ENCODE results near the gene YTHDF1. TPM values are rescaled to one million over a fixed set of nuclear protein-coding genes. Genes with fewer than 3 reads are reported as not detected.

The YTHDF1 gene
- total and polyA plus RNA-seq, 2 experiments from 2014 or later, result 35.9 to 57.4 TPM

- H3K4me2 ChIP-seq, result no peak overlapping the region
- H3K9me2 ChIP-seq (replicated peaks; ENCODE audit: insufficient read depth), result no peaks in the 10 kb centered on the region
- H3K79me2 ChIP-seq, result no peaks in the 10 kb centered on the region
- H2AFZ ChIP-seq, result no peak overlapping the region
- H4K20me1 ChIP-seq (ENCODE audit: insufficient read depth, poor library complexity, severe bottlenecking), result no peaks in the 10 kb centered on the region
- H3K27ac ChIP-seq, result no peak overlapping the region
- peaks cover 8% of the 10 kb centered on the region for H3K4me1 ChIP-seq (ENCODE audit: insufficient read depth)
- 42% methylated on average over 16 of the region's 16 CpGs for WGBS (ENCODE audit: low lambda C conversion rate, missing lambda C conversion rate)
- no peaks in the 10 kb centered on the region for H3K36me3 ChIP-seq (replicated peaks; ENCODE audit: insufficient read depth, low read depth)
- H3K27me3 ChIP-seq, result no peaks in the 10 kb centered on the region
- H3K9me3 ChIP-seq (ENCODE audit: low read depth), result no peaks in the 10 kb centered on the region
- H3K4me3 ChIP-seq, result no peak overlapping the region
- peak; percentile 66 for DNase-seq (ENCODE audit: low spot score)
- TF ChIP-seq CTCF (IDR thresholded peaks at IDR 0.05; ENCODE audit: poor library complexity) (peak; percentile 13), EZH2 (IDR thresholded peaks at IDR 0.05; ENCODE audit: borderline replicate concordance) (no peak), EZH2phosphoT487 (IDR thresholded peaks at IDR 0.05; ENCODE audit: low read depth, severe bottlenecking, unreplicated experiment) (no peak)
Observed at GRCh38 chr20:63224412-63225081, 8.6 kb upstream of the YTHDF1 start.

GRCh38 chr20:63223826-63224207 is 7.9 kb upstream of the YTHDF1 start:
- no peaks in the 10 kb centered on the region for H3K27me3 ChIP-seq
- WGBS (ENCODE audit: low lambda C conversion rate, missing lambda C conversion rate), result 82% methylated on average over 6 of the region's 6 CpGs
- H3K9me3 ChIP-seq (ENCODE audit: low read depth), result no peaks in the 10 kb centered on the region
- no peak overlapping the region for H3K4me3 ChIP-seq
- no peaks in the 10 kb centered on the region for H4K20me1 ChIP-seq (ENCODE audit: insufficient read depth, poor library complexity, severe bottlenecking)
- H3K27ac ChIP-seq, result no peak overlapping the region
- H3K36me3 ChIP-seq (replicated peaks; ENCODE audit: insufficient read depth, low read depth), result no peaks in the 10 kb centered on the region
- TF ChIP-seq CTCF (IDR thresholded peaks at IDR 0.05; ENCODE audit: poor library complexity), result no peak
- no peak for TF ChIP-seq EZH2phosphoT487 (IDR thresholded peaks at IDR 0.05; ENCODE audit: low read depth, severe bottlenecking, unreplicated experiment)
- no peak for TF ChIP-seq EZH2 (IDR thresholded peaks at IDR 0.05; ENCODE audit: borderline replicate concordance)
- no peak for DNase-seq (ENCODE audit: low spot score)
- H3K4me2 ChIP-seq, result no peak overlapping the region
- peaks cover 8% of the 10 kb centered on the region for H3K4me1 ChIP-seq (ENCODE audit: insufficient read depth)
- no peaks in the 10 kb centered on the region for H3K79me2 ChIP-seq
- H3K9me2 ChIP-seq (replicated peaks; ENCODE audit: insufficient read depth), result no peaks in the 10 kb centered on the region
- no peak overlapping the region for H2AFZ ChIP-seq

GRCh38 chr20:63223121-63223825 is 7.3 kb upstream of the YTHDF1 start:
- 56% methylated on average over 12 of the region's 12 CpGs for WGBS (ENCODE audit: low lambda C conversion rate, missing lambda C conversion rate)
- Histone ChIP-seq H3K4me3 (no peak overlapping the region), H3K4me1 (ENCODE audit: insufficient read depth) (peaks cover 8% of the 10 kb centered on the region), H4K20me1 (ENCODE audit: insufficient read depth, poor library complexity, severe bottlenecking) (no peaks in the 10 kb centered on the region), H2AFZ (no peak overlapping the region), H3K4me2 (no peak overlapping the region), H3K9me3 (ENCODE audit: low read depth) (no peaks in the 10 kb centered on the region), H3K36me3 (replicated peaks; ENCODE audit: insufficient read depth, low read depth) (no peaks in the 10 kb centered on the region), H3K27me3 (no peaks in the 10 kb centered on the region), H3K9me2 (replicated peaks; ENCODE audit: insufficient read depth) (no peaks in the 10 kb centered on the region), H3K79me2 (no peaks in the 10 kb centered on the region), H3K27ac (no peak overlapping the region)
- DNase-seq (ENCODE audit: low spot score), result peak; percentile 72
- TF ChIP-seq CTCF (IDR thresholded peaks at IDR 0.05; ENCODE audit: poor library complexity) (peak; percentile 74), EZH2phosphoT487 (IDR thresholded peaks at IDR 0.05; ENCODE audit: low read depth, severe bottlenecking, unreplicated experiment) (no peak), EZH2 (IDR thresholded peaks at IDR 0.05; ENCODE audit: borderline replicate concordance) (no peak)

All from hepatocyte (in vitro differentiated cells).